Cardiac fibroblast (primary cell): ENCODE measurements around the gene MGMT.

Experiments used
- DNase-seq, 2 donors: peaks; one replicate each; pipeline versions ENCODE4 v3.0.0 to v3.0.0-alpha.2; 2010; ENCODE audit warnings: low read depth in 2 of 2
- H3K4me3 ChIP-seq, 2 donors: replicated peaks in 1 of 2; 1 replicate in 1 of 2; 2 replicates in 1 of 2; pipeline ENCODE4 v1.5.1; 2011; ENCODE audit warnings: low read depth in 2 of 2, low read length in 2 of 2, mild to moderate bottlenecking in 2 of 2, moderate library complexity in 1 of 2
- TF ChIP-seq, protein P1 (sequence below): IDR thresholded peaks from one replicate; pipeline ENCODE4 v1.5.1; 2011; ENCODE audit warnings: low read depth, mild to moderate bottlenecking, low read length, inconsistent platforms

MGMT gene

DNA sequence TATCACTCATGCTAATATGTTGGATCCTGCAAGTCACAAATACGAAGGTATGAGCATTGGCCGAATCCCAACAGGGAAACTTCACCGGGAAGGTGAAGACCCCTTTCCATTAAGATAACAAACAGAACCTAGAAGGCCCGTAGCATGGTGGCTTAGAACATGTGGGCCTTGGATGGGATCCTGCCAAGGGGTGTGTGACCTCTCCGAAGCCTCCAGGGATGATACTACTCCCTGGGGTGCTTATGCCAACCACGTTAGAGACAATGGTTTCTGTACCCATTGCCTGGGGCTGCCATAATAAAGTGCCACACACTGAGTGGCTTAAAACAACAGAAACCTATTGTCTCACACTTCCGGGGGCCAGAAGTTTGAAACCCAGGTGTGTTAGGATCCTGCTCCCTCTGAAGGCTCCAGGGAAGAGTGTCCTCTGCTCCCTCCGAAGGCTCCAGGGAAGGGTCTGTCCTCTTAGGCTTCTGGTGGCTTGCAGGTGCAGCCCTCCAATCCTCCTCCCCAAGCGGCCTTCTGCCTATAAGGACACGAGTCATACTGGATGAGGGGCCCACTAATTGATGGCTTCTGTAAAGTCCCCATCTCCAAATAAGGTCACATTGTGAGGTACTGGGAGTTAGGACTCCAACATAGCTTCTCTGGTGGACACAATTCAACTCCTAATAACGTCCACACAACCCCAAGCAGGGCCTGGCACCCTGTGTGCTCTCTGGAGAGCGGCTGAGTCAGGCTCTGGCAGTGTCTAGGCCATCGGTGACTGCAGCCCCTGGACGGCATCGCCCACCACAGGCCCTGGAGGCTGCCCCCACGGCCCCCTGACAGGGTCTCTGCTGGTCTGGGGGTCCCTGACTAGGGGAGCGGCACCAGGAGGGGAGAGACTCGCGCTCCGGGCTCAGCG lies 992 bp upstream of the MGMT start:
- H3K4me3 ChIP-seq, result peak overlapping the region; percentile 44 to 57
- TF ChIP-seq, protein P1, sequence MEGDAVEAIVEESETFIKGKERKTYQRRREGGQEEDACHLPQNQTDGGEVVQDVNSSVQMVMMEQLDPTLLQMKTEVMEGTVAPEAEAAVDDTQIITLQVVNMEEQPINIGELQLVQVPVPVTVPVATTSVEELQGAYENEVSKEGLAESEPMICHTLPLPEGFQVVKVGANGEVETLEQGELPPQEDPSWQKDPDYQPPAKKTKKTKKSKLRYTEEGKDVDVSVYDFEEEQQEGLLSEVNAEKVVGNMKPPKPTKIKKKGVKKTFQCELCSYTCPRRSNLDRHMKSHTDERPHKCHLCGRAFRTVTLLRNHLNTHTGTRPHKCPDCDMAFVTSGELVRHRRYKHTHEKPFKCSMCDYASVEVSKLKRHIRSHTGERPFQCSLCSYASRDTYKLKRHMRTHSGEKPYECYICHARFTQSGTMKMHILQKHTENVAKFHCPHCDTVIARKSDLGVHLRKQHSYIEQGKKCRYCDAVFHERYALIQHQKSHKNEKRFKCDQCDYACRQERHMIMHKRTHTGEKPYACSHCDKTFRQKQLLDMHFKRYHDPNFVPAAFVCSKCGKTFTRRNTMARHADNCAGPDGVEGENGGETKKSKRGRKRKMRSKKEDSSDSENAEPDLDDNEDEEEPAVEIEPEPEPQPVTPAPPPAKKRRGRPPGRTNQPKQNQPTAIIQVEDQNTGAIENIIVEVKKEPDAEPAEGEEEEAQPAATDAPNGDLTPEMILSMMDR, result no peak
- peak in 1 of 2 donors; percentile 1 for DNase-seq

DNA sequence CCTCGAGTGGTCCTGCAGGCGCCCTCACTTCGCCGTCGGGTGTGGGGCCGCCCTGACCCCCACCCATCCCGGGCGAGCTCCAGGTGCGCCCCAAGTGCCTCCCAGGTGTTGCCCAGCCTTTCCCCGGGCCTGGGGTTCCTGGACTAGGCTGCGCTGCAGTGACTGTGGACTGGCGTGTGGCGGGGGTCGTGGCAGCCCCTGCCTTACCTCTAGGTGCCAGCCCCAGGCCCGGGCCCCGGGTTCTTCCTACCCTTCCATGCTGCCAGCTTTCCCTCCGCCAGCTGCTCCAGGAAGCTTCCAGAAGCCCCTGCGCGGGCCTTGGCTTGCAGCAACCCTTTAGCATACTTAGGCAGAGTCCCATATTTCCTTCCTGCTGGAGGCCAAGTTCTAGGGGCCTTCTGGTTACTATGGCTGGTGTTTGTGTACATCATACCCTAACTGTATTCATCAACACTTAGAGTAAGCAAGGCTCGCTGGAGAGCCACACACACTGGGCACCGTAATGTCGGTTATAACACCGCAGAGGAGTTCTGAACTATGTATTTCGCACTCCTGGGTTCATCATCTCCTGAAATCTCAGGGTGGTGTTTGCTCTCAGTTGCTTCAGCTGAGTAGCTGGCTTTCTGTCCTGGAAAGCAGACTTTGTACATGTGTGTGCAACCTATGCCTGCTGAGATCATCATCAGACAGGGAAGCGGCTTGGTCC lies 471 bp downstream of the MGMT start:
- peak overlapping the region; percentile 88 for H3K4me3 ChIP-seq
- peak; percentile 16 to 59 for DNase-seq
- TF ChIP-seq, protein P1, result no peak

DNA sequence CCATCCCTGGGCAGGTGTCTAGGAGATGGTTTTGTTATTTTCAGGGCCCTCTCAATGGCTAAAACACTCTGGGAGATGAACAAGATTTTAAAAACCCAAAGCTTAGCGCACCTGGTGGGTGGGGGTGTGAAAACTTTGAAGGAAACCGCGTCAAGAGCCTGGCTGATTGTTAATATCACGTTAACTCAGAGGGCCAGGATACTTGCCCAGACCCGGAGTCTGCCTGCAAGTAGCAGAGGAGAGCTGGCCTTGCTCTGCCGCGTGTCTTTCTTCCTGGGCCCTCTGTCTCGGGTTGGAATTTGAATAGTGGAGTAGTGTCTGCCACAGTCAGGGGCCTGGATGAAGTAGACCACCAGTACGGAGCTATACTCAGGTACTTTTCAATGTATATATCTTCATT lies 1.1 kb downstream of the MGMT start:
- TF ChIP-seq, protein P1, result no peak
- no peak overlapping the region for H3K4me3 ChIP-seq
- no peak for DNase-seq

DNA sequence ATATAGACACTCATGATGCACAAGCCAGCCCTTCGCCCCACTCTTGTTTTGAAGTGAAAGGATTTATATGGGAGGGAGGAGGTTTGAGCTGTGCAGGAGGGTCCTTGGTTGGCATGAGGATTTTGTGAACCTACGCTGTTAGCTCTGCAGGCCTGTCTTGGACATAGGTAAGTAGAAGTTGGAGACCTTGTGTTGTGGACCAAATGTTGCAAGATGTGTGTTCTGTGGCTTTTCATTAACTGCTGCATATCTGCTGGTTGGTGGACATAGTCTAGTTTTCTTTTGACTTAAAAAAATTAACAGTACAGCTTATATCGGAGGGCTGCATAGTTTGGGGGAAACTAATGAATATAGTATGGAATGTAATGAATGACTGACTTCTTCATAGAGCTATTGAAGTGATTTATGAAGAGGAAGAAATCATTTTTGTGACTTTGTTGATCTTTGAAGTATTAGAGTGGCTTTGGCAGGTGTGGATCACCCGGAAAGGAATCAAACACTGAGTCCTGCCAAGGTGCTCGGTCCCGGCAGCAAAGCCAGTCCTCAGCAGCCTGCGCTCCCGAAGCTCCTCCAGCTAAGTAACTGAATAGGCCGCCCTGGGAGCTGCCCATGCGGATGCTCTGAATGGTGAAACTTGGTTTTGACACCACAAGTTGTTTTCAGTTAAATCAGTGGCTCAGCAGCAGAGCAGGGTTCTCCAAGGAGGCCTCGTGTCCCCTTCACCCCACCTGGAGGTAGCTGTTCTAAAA lies 3.2 kb downstream of the MGMT start:
- no peak overlapping the region for H3K4me3 ChIP-seq

DNA sequence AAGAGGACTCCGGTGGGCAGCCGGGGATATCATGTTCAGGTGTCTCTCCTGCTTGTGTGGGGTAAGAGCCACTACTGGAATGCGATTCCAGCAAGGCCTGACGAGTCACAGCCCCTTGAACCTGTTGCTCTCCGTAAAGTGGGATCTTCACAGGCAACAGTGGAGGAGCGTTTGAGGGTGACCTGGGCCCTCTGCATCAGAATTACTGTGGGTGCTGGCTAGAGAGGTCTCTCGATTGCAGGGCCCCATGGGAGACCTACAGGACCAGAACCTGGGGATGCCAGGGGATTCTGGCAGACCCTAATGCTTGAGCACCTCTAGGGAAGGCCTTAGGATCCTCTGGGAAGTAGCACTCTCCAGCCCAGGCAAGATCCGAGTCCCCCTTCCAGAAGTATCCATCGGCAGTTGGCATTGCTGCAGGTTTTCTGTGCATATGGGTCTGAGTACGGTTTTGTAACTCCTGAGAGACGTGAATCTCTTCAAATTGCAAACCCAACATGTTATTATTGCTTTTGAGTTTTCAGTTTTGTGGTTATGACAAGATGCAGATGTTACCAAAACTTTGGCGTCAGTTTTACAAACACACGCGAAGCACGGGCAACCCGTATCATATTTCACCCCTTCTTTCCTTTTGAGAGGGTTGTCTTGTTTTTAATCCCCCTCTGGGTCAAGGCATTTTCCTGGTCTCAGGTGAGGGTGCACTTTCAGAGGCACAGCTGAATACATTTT lies 4.6 kb downstream of the MGMT start:
- no peak for DNase-seq
- TF ChIP-seq, protein P1, result no peak
- H3K4me3 ChIP-seq, result no peak overlapping the region

More for the DNA sequence above, 3.2 kb downstream of the MGMT start:
- DNase-seq, result no peak
- TF ChIP-seq, protein P1, result no peak
